HepG2 (cell line): ENCODE measurements around the gene CPNE2. TPM values are rescaled to one million over a fixed set of nuclear protein-coding genes. Genes with fewer than 3 reads are reported as not detected.

Source experiments
- DNMT1 ChIP-seq: sonication (generic); formaldehyde crosslinking; IDR thresholded peaks from 2 replicates; pipeline ENCODE4 v1.5.1; 2020; ENCODE audit warnings: mild to moderate bottlenecking, missing genetic modification reagents
- HIC2 ChIP-seq: sonication (generic); formaldehyde crosslinking; IDR thresholded peaks from 2 replicates; pipeline ENCODE4 v1.9.0; 2022; ENCODE audit warnings: low read depth, missing genetic modification reagents
- HNF1B ChIP-seq: sonication (generic); formaldehyde crosslinking; IDR thresholded peaks from 2 replicates; pipeline ENCODE4 v1.5.1; 2020; ENCODE audit warnings: mild to moderate bottlenecking, moderate library complexity, missing genetic modification reagents
- JUN ChIP-seq: sonication (generic); formaldehyde crosslinking; IDR thresholded peaks from 2 replicates; pipeline ENCODE4 v1.4.0; 2020; ENCODE audit warnings: mild to moderate bottlenecking, missing genetic modification reagents
- JUNB ChIP-seq: sonication (generic); formaldehyde crosslinking; IDR thresholded peaks from 2 replicates; pipeline ENCODE4 v1.8.0; 2022; ENCODE audit warnings: missing genetic modification reagents, mild to moderate bottlenecking, borderline replicate concordance
- MAZ ChIP-seq, 2 experiments: sonication (generic) in 1 of 2; formaldehyde crosslinking in 1 of 2; IDR thresholded peaks; 2 replicates each; pipeline versions ENCODE4 v1.5.0 to v1.6.1; 2012 to 2020; ENCODE audit warnings: low read depth in 2 of 2, mild to moderate bottlenecking in 2 of 2, borderline replicate concordance in 1 of 2, improper control_type of control experiment in 1 of 2, low read length in 1 of 2, missing genetic modification reagents in 1 of 2, moderate library complexity in 1 of 2
- MTA1 ChIP-seq: sonication (generic); formaldehyde crosslinking; IDR thresholded peaks from 2 replicates; pipeline ENCODE4 v1.4.0; 2020; ENCODE audit warnings: missing genetic modification reagents, mild to moderate bottlenecking, borderline replicate concordance
- NBN ChIP-seq: fragments of 450-650 bp; conservative IDR thresholded peaks from 2 replicates; pipeline ENCODE4 v1.6.1; 2017
- NPAS2 ChIP-seq: sonication (generic); formaldehyde crosslinking; IDR thresholded peaks from 2 replicates; pipeline ENCODE4 v1.8.0; 2022; ENCODE audit warnings: mild to moderate bottlenecking, missing genetic modification reagents, borderline replicate concordance
- PHF21A ChIP-seq: sonication (generic); formaldehyde crosslinking; IDR thresholded peaks from 2 replicates; pipeline ENCODE4 v1.5.0; 2020; ENCODE audit warnings: mild to moderate bottlenecking, missing genetic modification reagents
- PRPF4 ChIP-seq: fragments of 200-400 bp; formaldehyde crosslinking; IDR thresholded peaks from 2 replicates; pipeline ENCODE4 v1.6.1; 2016; ENCODE audit warnings: low read length, low read depth; ENCODE audit not compliant: poor library complexity, severe bottlenecking
- SAP130 ChIP-seq: IDR thresholded peaks from 2 replicates; pipeline ENCODE4 v1.6.1; 2016; ENCODE audit warnings: low read depth
- SNAI1 ChIP-seq: sonication (generic); formaldehyde crosslinking; IDR thresholded peaks from 2 replicates; pipeline ENCODE4 v1.5.0; 2020; ENCODE audit warnings: mild to moderate bottlenecking, missing genetic modification reagents, borderline replicate concordance
- U2AF2 ChIP-seq: fragments of 200-400 bp; formaldehyde crosslinking; IDR thresholded peaks from 2 replicates; pipeline ENCODE4 v1.6.1; 2017; ENCODE audit warnings: low read depth, mild to moderate bottlenecking, low read length
- ZBTB34 ChIP-seq: sonication (generic); formaldehyde crosslinking; IDR thresholded peaks from 2 replicates; pipeline ENCODE4 v1.8.0; 2022; ENCODE audit warnings: mild to moderate bottlenecking, missing genetic modification reagents
- ZFP37 ChIP-seq: sonication (generic); formaldehyde crosslinking; IDR thresholded peaks from 2 replicates; pipeline ENCODE4 v1.4.0; 2020; ENCODE audit warnings: missing genetic modification reagents, borderline replicate concordance
- ZMYM3 ChIP-seq: sonication (generic); formaldehyde crosslinking; IDR thresholded peaks from 2 replicates; pipeline ENCODE4 v1.5.1; 2020; ENCODE audit warnings: mild to moderate bottlenecking, missing genetic modification reagents
- ZNF225 ChIP-seq: sonication (generic); formaldehyde crosslinking; IDR thresholded peaks from 2 replicates; pipeline ENCODE4 v1.4.0; 2020; ENCODE audit warnings: mild to moderate bottlenecking, missing genetic modification reagents
- ZNF264 ChIP-seq: sonication (generic); formaldehyde crosslinking; IDR thresholded peaks from 2 replicates; pipeline ENCODE4 v1.4.0; 2020; ENCODE audit warnings: missing genetic modification reagents
- ZNF329 ChIP-seq: sonication (generic); formaldehyde crosslinking; IDR thresholded peaks from 2 replicates; pipeline ENCODE4 v1.9.0; 2021; ENCODE audit warnings: low read depth, mild to moderate bottlenecking, missing genetic modification reagents
- ZNF644 ChIP-seq: IDR thresholded peaks from 2 replicates; pipeline ENCODE4 v1.6.1; 2016; ENCODE audit warnings: low read depth
- ZNF710 ChIP-seq: sonication (generic); formaldehyde crosslinking; IDR thresholded peaks from 2 replicates; pipeline ENCODE4 v1.5.0; 2020; ENCODE audit warnings: mild to moderate bottlenecking, missing genetic modification reagents, borderline replicate concordance
- ZNF772 ChIP-seq: sonication (generic); formaldehyde crosslinking; IDR thresholded peaks from 2 replicates; pipeline ENCODE4 v1.5.0; 2020; ENCODE audit warnings: mild to moderate bottlenecking, missing genetic modification reagents
- polyA plus RNA-seq, 8 experiments: library from polyadenylated mRNA; depleted of rRNA in 3 of 8; stranded (reverse) in 7 of 8; unstranded in 1 of 8; fragments of >200 nt; fragmentation: Illumina TruSeq in 4 of 8; extraction: Trizol in 4 of 8; gene quantifications; 2 replicates each; pipeline versions ENCODE4 v1.2.1 to v1.2.3, GENCODE V29; 2011 to 2016; ENCODE audit warnings: low read depth in 4 of 8, missing spikeins in 1 of 8, mixed read lengths in 1 of 8; ENCODE audit not compliant: insufficient read depth in 1 of 8
- total RNA-seq, 5 experiments: library from RNA; depleted of rRNA; stranded (reverse); fragments of >200 nt; fragmentation: Illumina TruSeq; extraction: Trizol; gene quantifications; 2 replicates each; pipeline ENCODE4 v1.2.3, GENCODE V29; 2016; ENCODE audit warnings: low read depth in 1 of 5

The CPNE2 gene
- total and polyA plus RNA-seq, 2 of the 13 experiments (the other 11 are each of a cell fraction or from before 2014, with no cell fraction given): 10.6 to 23.3 TPM

GRCh38 chr16:57091200-57091974 is 996 bp upstream of the CPNE2 start (continued):
- 0 out of 2 replicates have a peak, but pooled peaks have one; percentile 36 for TF ChIP-seq HNF1B
- no peak for TF ChIP-seq JUN
- no peak for TF ChIP-seq NBN
- no peak for TF ChIP-seq NPAS2 (CRISPR knock-in tag)
- TF ChIP-seq PHF21A (CRISPR knock-in tag): peak; percentile 51; the same call in 1 of the 2 replicates
- no peak for TF ChIP-seq ZNF329
- 0 out of 2 replicates have a peak, but pooled peaks have one; percentile 17 for TF ChIP-seq ZNF225 (CRISPR knock-in tag)
- TF ChIP-seq ZFP37 (CRISPR knock-in tag): no peak
- no peak for TF ChIP-seq JUNB
- peak; percentile 36; the same call in 1 of the 2 replicates for TF ChIP-seq ZNF772
- TF ChIP-seq MAZ (IDR thresholded peaks at IDR 0.05; ENCODE audit: borderline replicate concordance, low read depth, low read length): no peak
- no peak; the same call in 1 of the 2 replicates for TF ChIP-seq MAZ (CRISPR knock-in tag; IDR thresholded peaks at IDR 0.05; ENCODE audit: low read depth)
- no peak for TF ChIP-seq PRPF4
- no peak for TF ChIP-seq ZNF264 (CRISPR knock-in tag)
- TF ChIP-seq DNMT1 (CRISPR knock-in tag): no peak
- no peak; the same call in 1 of the 2 replicates for TF ChIP-seq HIC2 (CRISPR knock-in tag)
- peak; percentile 91 for TF ChIP-seq ZMYM3 (CRISPR knock-in tag)
- no peak for TF ChIP-seq ZNF644 (CRISPR knock-in tag)
- no peak for TF ChIP-seq ZBTB34 (CRISPR knock-in tag)
- 0 out of 2 replicates have a peak, but pooled peaks have one; percentile 54 for TF ChIP-seq SNAI1 (CRISPR knock-in tag)
- TF ChIP-seq SAP130: peak; percentile 37
- TF ChIP-seq U2AF2: no peak
- TF ChIP-seq MTA1 (CRISPR knock-in tag): peak; percentile 47; the same call in 1 of the 2 replicates
- TF ChIP-seq ZNF710: peak; percentile 40; the same call in 1 of the 2 replicates
